HCT116 (cell line): ENCODE measurements around the gene TMEM161B. TPM values are rescaled to one million over a fixed set of nuclear protein-coding genes. Genes with fewer than 3 reads are reported as not detected.

Experiments
- ATAC-seq: fragments of 200-7000 bp; cut with Tn5 transposase; 2 replicates; pipeline ENCODE4 v1.9.1; 2020; ENCODE audit warnings: mild to moderate bottlenecking, moderate library complexity
- BruUV-seq: library from RNA; stranded (reverse); fragments of 400-500 nt; replicated peaks from 2 replicates; lab custom pipeline; 2021; lab: Mats Ljungman, UMichigan
- CTCF ChIA-PET: fragments of 300-600 bp; sonication (Branson Sonifier 250); formaldehyde crosslinking; loops from one replicate; lab custom pipeline; 2021; ENCODE audit warnings: antibody characterized with exemption; lab: Charles Lee
- POLR2A ChIA-PET: fragments of 300-600, 350-600 bp; sonication (Branson Sonifier 250); formaldehyde crosslinking; loops from one replicate; lab custom pipeline; 2021; ENCODE audit warnings: antibody characterized with exemption; lab: Charles Lee
- RAD21 ChIA-PET, 2 experiments: fragments of 300-600 bp; sonication (Branson Sonifier 250); formaldehyde crosslinking; loops; one replicate each; lab custom pipeline; 2023; ENCODE audit warnings: low total read pairs in 2 of 2; ENCODE audit not compliant: uncharacterized antibody in 2 of 2, unreplicated experiment in 2 of 2, low non-redundant PET in 1 of 2; lab: Charles Lee
- DNase-seq: peaks from one replicate; pipeline ENCODE4 v3.0.0-alpha.2; 2010; ENCODE audit warnings: low read depth, low spot score
- H2AFZ ChIP-seq: fragments of 200-600 bp; shearing (Covaris generic), sonication (generic); 2 replicates; pipeline ENCODE4 v1.6.1; 2017; ENCODE audit warnings: low read depth, mixed run types, mixed read lengths, antibody characterized with exemption, low read length; ENCODE audit not compliant: poor library complexity, severe bottlenecking
- H3K27ac ChIP-seq: 2 replicates; pipeline ENCODE4 v1.5.1; 2012; ENCODE audit warnings: low read depth, low read length
- H3K27me3 ChIP-seq: fragments of 200-600 bp; sonication (generic); 2 replicates; pipeline ENCODE4 v1.6.1; 2016; ENCODE audit warnings: mixed run types, low read length, mixed read lengths; ENCODE audit not compliant: insufficient read depth
- H3K36me3 ChIP-seq, 2 experiments: fragments of 200-500 bp in 1 of 2; fragments of 200-600 bp in 1 of 2; sonication (Bioruptor generic) in 1 of 2; sonication (generic) in 1 of 2; 2 replicates each; pipeline versions ENCODE4 v1.5.1 to v1.6.1; 2014 to 2016; ENCODE audit warnings: low read length in 2 of 2, inconsistent platforms in 1 of 2, mixed read lengths in 1 of 2, mixed run types in 1 of 2; ENCODE audit not compliant: insufficient read depth in 2 of 2, control insufficient read depth in 1 of 2
- H3K4me1 ChIP-seq, 2 experiments: fragments of 200-600 bp in 1 of 2; sonication (generic) in 1 of 2; 2 replicates each; pipeline versions ENCODE4 v1.5.1 to v1.6.1; 2012 to 2017; ENCODE audit warnings: low read length in 2 of 2, inconsistent platforms in 1 of 2, mild to moderate bottlenecking in 1 of 2, mixed read lengths in 1 of 2, mixed run types in 1 of 2, moderate library complexity in 1 of 2; ENCODE audit not compliant: insufficient read depth in 2 of 2, control insufficient read depth in 1 of 2
- H3K4me2 ChIP-seq: fragments of 200-600 bp; sonication (generic); 2 replicates; pipeline ENCODE4 v1.6.1; 2017; ENCODE audit warnings: mixed run types, low read length, mixed read lengths
- H3K4me3 ChIP-seq, 2 experiments: fragments of 200-600 bp in 1 of 2; sonication (generic) in 1 of 2; replicated peaks in 1 of 2; 2 replicates each; pipeline ENCODE4 v1.5.1; 2011 to 2016; ENCODE audit warnings: low read length in 2 of 2, control low read depth in 1 of 2, low read depth in 1 of 2, mild to moderate bottlenecking in 1 of 2, mixed read lengths in 1 of 2, mixed run types in 1 of 2
- H3K79me2 ChIP-seq: fragments of 200-600 bp; sonication (generic); 2 replicates; pipeline ENCODE4 v1.6.1; 2017; ENCODE audit warnings: mild to moderate bottlenecking, mixed run types, low read length, moderate library complexity, mixed read lengths; ENCODE audit not compliant: insufficient read depth
- H3K9ac ChIP-seq: fragments of 200-600 bp; sonication (generic); 2 replicates; pipeline ENCODE4 v1.6.1; 2016; ENCODE audit warnings: low read length, mixed read lengths
- H3K9me2 ChIP-seq: fragments of 200-600 bp; sonication (generic), shearing (Covaris generic); 2 replicates; pipeline ENCODE4 v1.6.1; 2017; ENCODE audit warnings: mixed run types, mild to moderate bottlenecking, moderate library complexity; ENCODE audit not compliant: insufficient read depth
- H3K9me3 ChIP-seq, 2 experiments: fragments of 200-500 bp in 1 of 2; fragments of 200-600 bp in 1 of 2; sonication (Bioruptor generic) in 1 of 2; sonication (generic) in 1 of 2; 2 replicates each; pipeline ENCODE4 v1.6.1; 2014 to 2017; ENCODE audit warnings: low read length in 2 of 2, mixed read lengths in 2 of 2, inconsistent platforms in 1 of 2, low read depth in 1 of 2, mild to moderate bottlenecking in 1 of 2, mixed run types in 1 of 2, moderate library complexity in 1 of 2; ENCODE audit not compliant: control insufficient read depth in 1 of 2, insufficient read depth in 1 of 2
- H4K20me1 ChIP-seq: fragments of 200-600 bp; sonication (generic), shearing (Covaris generic); 2 replicates; pipeline ENCODE4 v1.6.1; 2017; ENCODE audit warnings: mixed run types, mild to moderate bottlenecking, moderate library complexity; ENCODE audit not compliant: insufficient read depth
- CBX3 ChIP-seq: IDR thresholded peaks from 2 replicates; pipeline ENCODE4 v1.6.1; 2012; ENCODE audit warnings: low read depth
- CEBPB ChIP-seq: IDR thresholded peaks from 2 replicates; pipeline ENCODE4 v1.6.1; 2012; ENCODE audit warnings: low read depth
- EZH2 ChIP-seq: fragments of 200-600 bp; sonication (generic); IDR thresholded peaks from 2 replicates; pipeline ENCODE4 v1.6.1; 2017; ENCODE audit warnings: antibody characterized with exemption, mixed run types
- EZH2phosphoT487 ChIP-seq: fragments of 200-600 bp; IDR thresholded peaks from 2 replicates; pipeline ENCODE4 v1.6.1; 2018; ENCODE audit warnings: antibody characterized with exemption, borderline replicate concordance
- FOSL1 ChIP-seq: IDR thresholded peaks from 2 replicates; pipeline ENCODE4 v1.6.1; 2012; ENCODE audit warnings: low read depth
- JUND ChIP-seq: IDR thresholded peaks from 2 replicates; pipeline ENCODE4 v1.6.1; 2012
- MAX ChIP-seq: IDR thresholded peaks from 2 replicates; pipeline ENCODE4 v1.6.1; 2012
- POLR2A ChIP-seq: IDR thresholded peaks from 2 replicates; pipeline ENCODE4 v1.7.0; 2011; ENCODE audit warnings: borderline replicate concordance; ENCODE audit not compliant: insufficient read depth, insufficient read length; ENCODE audit errors: extremely low read depth
- POLR2AphosphoS5 ChIP-seq: IDR thresholded peaks from 2 replicates; pipeline ENCODE4 v1.6.1; 2011; ENCODE audit warnings: mild to moderate bottlenecking, low read depth, low read length, moderate library complexity
- RAD21 ChIP-seq: IDR thresholded peaks from 2 replicates; pipeline ENCODE4 v1.6.1; 2012; ENCODE audit warnings: low read depth, mild to moderate bottlenecking
- REST ChIP-seq: IDR thresholded peaks from 2 replicates; pipeline ENCODE4 v1.6.1; 2012; ENCODE audit warnings: low read depth
- SIN3A ChIP-seq: IDR thresholded peaks from 2 replicates; pipeline ENCODE4 v1.6.1; 2012; ENCODE audit warnings: low read depth
- SP1 ChIP-seq: IDR thresholded peaks from 2 replicates; pipeline ENCODE4 v1.6.1; 2012; ENCODE audit warnings: low read depth
- YY1 ChIP-seq: IDR thresholded peaks from 2 replicates; pipeline ENCODE4 v1.6.1; 2011; ENCODE audit warnings: low read length, low read depth, moderate library complexity, mild to moderate bottlenecking; ENCODE audit not compliant: insufficient replicate concordance; ENCODE audit errors: extremely low read depth
- ZFX ChIP-seq: fragments of 450-650 bp; IDR thresholded peaks from 2 replicates; pipeline ENCODE4 v1.6.1; 2017
- ZNF274 ChIP-seq: fragments of 200-500 bp; sonication (Bioruptor generic); IDR thresholded peaks from 2 replicates; pipeline ENCODE4 v1.6.1; 2014; ENCODE audit warnings: mild to moderate bottlenecking, low read depth, low read length, inconsistent platforms
- intact Hi-C: fragments of 100-400 bp; cut with micrococcal nuclease; formaldehyde crosslinking; loops from 2 replicates; pipeline ENCODE4 v1.10.0; 2022
- total RNA-seq: library from RNA; stranded (reverse); gene quantifications from one replicate; pipeline ENCODE4 v1.2.1, GENCODE V29; 2021; ENCODE audit not compliant: unreplicated experiment

TMEM161B gene
- total RNA-seq, 1 experiment from 2014 or later, result 22.1 TPM

DNA sequence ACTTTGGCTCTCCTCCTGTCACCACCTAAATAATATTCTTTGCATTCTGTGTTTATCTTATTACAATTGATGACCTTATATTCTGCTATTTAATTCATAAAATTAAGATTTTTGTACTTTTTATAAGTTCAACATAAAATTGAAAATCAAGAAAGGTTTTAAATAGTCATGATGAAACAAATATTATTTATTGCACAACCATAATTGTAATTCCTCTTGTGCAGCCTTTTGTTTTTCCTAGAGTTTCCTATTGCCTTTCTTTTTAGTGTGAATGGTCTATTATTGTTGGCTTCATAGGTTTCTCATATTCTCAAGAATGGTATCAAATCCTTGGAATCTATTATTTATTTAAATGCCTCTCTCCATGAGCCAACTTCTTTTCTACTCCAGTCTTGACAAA lies 117.9 kb downstream of the TMEM161B start:
- ChIA-PET RAD21 (no interaction called here), CTCF (no interaction called here), POLR2A (no interaction called here)
- Histone ChIP-seq H3K79me2 (no peaks in the 10 kb centered on the region), H3K27ac (no peak overlapping the region), H3K9me3 (0 out of 4 replicates have a peak, but pooled peaks cover 0 to 3% of the 10 kb centered on the region in 2 experiments), H3K9ac (no peak overlapping the region), H4K20me1 (no peaks in the 10 kb centered on the region), H3K36me3 (no peaks in the 10 kb centered on the region), H2AFZ (no peak overlapping the region), H3K4me1 (no peaks in the 10 kb centered on the region), H3K4me2 (no peak overlapping the region), H3K9me2 (no peaks in the 10 kb centered on the region; the same call in 1 of the 2 replicates), H3K4me3 (no peak overlapping the region), H3K27me3 (no peaks in the 10 kb centered on the region)
- DNase-seq (no peak), ATAC-seq (no peak)
- intact Hi-C loops, result no loop called here
- no peak for TF ChIP-seq SIN3A
- no peak for TF ChIP-seq CEBPB
- TF ChIP-seq CBX3, result no peak
- TF ChIP-seq ZFX, result no peak
- TF ChIP-seq YY1, result no peak
- no peak for TF ChIP-seq EZH2
- no peak for TF ChIP-seq FOSL1
- TF ChIP-seq JUND, result no peak
- BruUV-seq, result no TSS peak

DNA sequence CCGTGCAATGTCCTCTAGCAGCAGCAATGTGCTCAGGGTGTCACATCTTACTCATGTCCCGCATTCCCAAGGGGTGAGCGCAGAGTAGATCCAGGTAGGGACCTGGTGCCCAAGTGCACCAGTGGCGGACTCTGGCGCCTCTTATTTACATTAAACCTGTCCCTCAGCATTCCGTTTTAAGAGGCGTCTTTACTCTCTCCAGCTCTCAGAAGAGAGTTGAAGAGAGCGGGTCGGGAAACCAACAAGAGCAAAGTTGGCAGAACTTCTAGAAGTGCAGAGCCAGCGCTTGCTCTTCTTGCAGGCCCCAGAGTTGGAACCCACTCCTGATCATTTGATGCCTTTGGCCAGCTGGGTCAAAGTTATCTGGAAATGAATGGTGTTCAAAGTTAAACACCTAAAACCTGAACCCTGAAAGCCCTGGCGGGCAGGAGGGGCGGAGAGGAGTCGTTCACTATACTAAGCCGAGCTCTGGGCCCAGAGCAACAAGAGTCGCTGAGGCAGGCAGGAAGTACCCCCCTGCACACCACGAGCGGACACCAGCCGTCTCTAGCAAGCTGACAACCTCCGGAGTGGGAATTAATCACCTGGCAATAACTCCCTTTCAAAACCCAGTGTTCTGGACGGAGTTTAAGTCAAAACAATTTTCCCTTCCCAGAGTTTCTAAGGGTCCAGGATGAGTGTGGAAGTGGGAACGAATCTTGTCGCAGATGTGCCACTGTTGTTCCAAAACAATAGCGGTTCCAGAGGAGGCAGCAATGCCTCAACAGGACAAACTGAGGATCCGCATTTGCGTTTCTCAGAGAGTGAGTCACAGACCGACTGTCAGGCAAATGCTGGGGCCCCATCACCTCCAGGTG lies 122.8 kb downstream of the TMEM161B start:
- Histone ChIP-seq H3K9ac (no peak overlapping the region), H3K79me2 (no peaks in the 10 kb centered on the region), H3K9me3 (0 out of 4 replicates have a peak, but pooled peaks cover 0 to under 1% of the 10 kb centered on the region in 2 experiments), H3K9me2 (no peaks in the 10 kb centered on the region; the same call in 1 of the 2 replicates), H4K20me1 (no peaks in the 10 kb centered on the region), H3K36me3 (no peaks in the 10 kb centered on the region), H3K27me3 (no peaks in the 10 kb centered on the region), H3K27ac (no peak overlapping the region), H3K4me1 (peaks cover 5 to 14% of the 10 kb centered on the region in 2 experiments; a peak in 3 of 4 replicates), H2AFZ (no peak overlapping the region), H3K4me3 (no peak overlapping the region), H3K4me2 (no peak overlapping the region)
- CTCF ChIA-PET, result interaction anchor here (1.5 kb wide), 1 partner anchor 364 kb away, joined by 4 read pairs; no protein-coding TSS in a partner anchor
- BruUV-seq, result no TSS peak
- DNase-seq (no peak), ATAC-seq (no peak)
- intact Hi-C loops, result no loop called here
- POLR2A ChIA-PET, result no interaction called here
- RAD21 ChIA-PET, result interaction anchor here in 1 of 2 experiments (0.5 kb wide), 1 partner anchor 227 kb away, joined by 3 read pairs; no protein-coding TSS in a partner anchor
- TF ChIP-seq SP1 (no peak), REST (no peak), POLR2A (no peak), JUND (no peak), ZNF274 (no peak), MAX (no peak), RAD21 (no peak), CBX3 (no peak), SIN3A (no peak), CEBPB (no peak), EZH2phosphoT487 (no peak), POLR2AphosphoS5 (no peak), FOSL1 (no peak), EZH2 (no peak), YY1 (no peak)
